HEK293 (cell line): ENCODE results near the gene WNT5B.

Experiments used
- BCL11A ChIP-seq: fragments of 450-650 bp; formaldehyde crosslinking; IDR thresholded peaks from 2 replicates; pipeline ENCODE4 v1.5.1; 2016; ENCODE audit warnings: low read depth, missing biosample characterization, missing genetic modification characterization
- KLF9 ChIP-seq: fragments of 450-650 bp; formaldehyde crosslinking; IDR thresholded peaks from 2 replicates; pipeline ENCODE4 v1.5.1; 2016; ENCODE audit warnings: missing biosample characterization, missing genetic modification characterization, low read depth
- SP2 ChIP-seq: fragments of 450-650 bp; formaldehyde crosslinking; IDR thresholded peaks from 2 replicates; pipeline ENCODE4 v1.5.1; 2016; ENCODE audit warnings: missing biosample characterization, missing genetic modification characterization
- ZNF133 ChIP-seq: fragments of 450-650 bp; formaldehyde crosslinking; IDR thresholded peaks from 2 replicates; pipeline ENCODE4 v1.5.1; 2016; ENCODE audit warnings: missing biosample characterization, missing genetic modification characterization
- ZNF138 ChIP-seq: fragments of 450-650 bp; formaldehyde crosslinking; IDR thresholded peaks from 2 replicates; pipeline ENCODE4 v1.5.1; 2016; ENCODE audit warnings: missing biosample characterization, missing genetic modification characterization, borderline replicate concordance
- ZNF16 ChIP-seq: fragments of 450-650 bp; formaldehyde crosslinking; IDR thresholded peaks from 2 replicates; pipeline ENCODE4 v1.5.1; 2016; ENCODE audit warnings: low read depth, missing biosample characterization, missing genetic modification characterization
- ZNF175 ChIP-seq: fragments of 450-650 bp; formaldehyde crosslinking; IDR thresholded peaks from 2 replicates; pipeline ENCODE4 v1.5.1; 2016; ENCODE audit warnings: missing biosample characterization, missing genetic modification characterization
- ZNF561 ChIP-seq: fragments of 450-650 bp; IDR thresholded peaks from 2 replicates; pipeline ENCODE4 v1.5.1; 2018; ENCODE audit warnings: missing biosample characterization, missing genetic modification characterization, borderline replicate concordance
- ZNF677 ChIP-seq: fragments of 450-650 bp; IDR thresholded peaks from 2 replicates; pipeline ENCODE4 v1.5.0; 2018; ENCODE audit warnings: missing biosample characterization, mild to moderate bottlenecking, missing genetic modification characterization, moderate library complexity
- TF ChIP-seq, protein P1 (sequence below): fragments of 450-650 bp; formaldehyde crosslinking; IDR thresholded peaks from 2 replicates; pipeline ENCODE4 v1.5.1; 2016; ENCODE audit warnings: missing biosample characterization, missing genetic modification characterization
- TF ChIP-seq, protein P2 (sequence below): fragments of 450-650 bp; formaldehyde crosslinking; IDR thresholded peaks from 2 replicates; pipeline ENCODE4 v1.5.1; 2016; ENCODE audit warnings: missing biosample characterization, missing genetic modification characterization
- TF ChIP-seq, protein P3 (sequence below): fragments of 450-650 bp; formaldehyde crosslinking; IDR thresholded peaks from 2 replicates; pipeline ENCODE4 v1.5.1; 2016; ENCODE audit warnings: missing biosample characterization, missing genetic modification characterization
- TF ChIP-seq, protein P4 (sequence below): fragments of 450-650 bp; formaldehyde crosslinking; IDR thresholded peaks from 2 replicates; pipeline ENCODE4 v1.5.1; 2017; ENCODE audit warnings: missing biosample characterization, missing genetic modification characterization

DNA sequence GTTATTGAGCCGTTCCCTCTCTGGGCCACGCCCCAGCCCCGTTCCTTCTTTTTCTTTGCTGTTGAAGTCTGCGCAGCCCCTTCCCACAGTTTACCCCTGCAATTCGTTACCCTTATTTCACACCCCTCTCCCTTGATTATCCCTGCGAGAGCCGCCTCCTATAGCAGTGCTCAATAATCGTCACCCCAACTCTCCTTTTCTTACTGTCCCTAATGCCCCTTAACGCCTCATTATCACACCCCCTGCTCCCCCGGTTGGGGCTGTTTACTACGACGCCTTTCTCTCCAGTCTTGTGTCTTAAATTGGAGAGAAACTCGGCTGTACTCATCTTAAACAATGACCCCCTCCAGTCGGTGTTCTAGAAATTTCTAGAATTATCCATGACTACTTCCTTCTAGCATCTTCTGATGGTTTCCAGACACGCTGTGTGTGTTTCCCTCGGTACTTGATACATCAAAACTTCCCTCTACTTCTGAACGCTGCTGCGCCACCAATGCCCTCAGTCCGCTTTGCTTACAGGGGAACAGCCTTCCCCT, 33.9 kb upstream of the WNT5B start:
- TF ChIP-seq ZNF175 (tag by site-specific recombination) (no peak), BCL11A (tag by site-specific recombination) (no peak), KLF9 (tag by site-specific recombination) (peak; percentile 74), ZNF16 (tag by site-specific recombination) (no peak), ZNF561 (tag by site-specific recombination) (no peak), ZNF138 (tag by site-specific recombination) (no peak), ZNF677 (tag by site-specific recombination) (no peak), ZNF133 (tag by site-specific recombination) (no peak), SP2 (no peak)
- TF ChIP-seq, protein P1, sequence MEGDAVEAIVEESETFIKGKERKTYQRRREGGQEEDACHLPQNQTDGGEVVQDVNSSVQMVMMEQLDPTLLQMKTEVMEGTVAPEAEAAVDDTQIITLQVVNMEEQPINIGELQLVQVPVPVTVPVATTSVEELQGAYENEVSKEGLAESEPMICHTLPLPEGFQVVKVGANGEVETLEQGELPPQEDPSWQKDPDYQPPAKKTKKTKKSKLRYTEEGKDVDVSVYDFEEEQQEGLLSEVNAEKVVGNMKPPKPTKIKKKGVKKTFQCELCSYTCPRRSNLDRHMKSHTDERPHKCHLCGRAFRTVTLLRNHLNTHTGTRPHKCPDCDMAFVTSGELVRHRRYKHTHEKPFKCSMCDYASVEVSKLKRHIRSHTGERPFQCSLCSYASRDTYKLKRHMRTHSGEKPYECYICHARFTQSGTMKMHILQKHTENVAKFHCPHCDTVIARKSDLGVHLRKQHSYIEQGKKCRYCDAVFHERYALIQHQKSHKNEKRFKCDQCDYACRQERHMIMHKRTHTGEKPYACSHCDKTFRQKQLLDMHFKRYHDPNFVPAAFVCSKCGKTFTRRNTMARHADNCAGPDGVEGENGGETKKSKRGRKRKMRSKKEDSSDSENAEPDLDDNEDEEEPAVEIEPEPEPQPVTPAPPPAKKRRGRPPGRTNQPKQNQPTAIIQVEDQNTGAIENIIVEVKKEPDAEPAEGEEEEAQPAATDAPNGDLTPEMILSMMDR (tag by site-specific recombination), result peak; percentile 66; the same call in 1 of the 2 replicates
- TF ChIP-seq, protein P2, sequence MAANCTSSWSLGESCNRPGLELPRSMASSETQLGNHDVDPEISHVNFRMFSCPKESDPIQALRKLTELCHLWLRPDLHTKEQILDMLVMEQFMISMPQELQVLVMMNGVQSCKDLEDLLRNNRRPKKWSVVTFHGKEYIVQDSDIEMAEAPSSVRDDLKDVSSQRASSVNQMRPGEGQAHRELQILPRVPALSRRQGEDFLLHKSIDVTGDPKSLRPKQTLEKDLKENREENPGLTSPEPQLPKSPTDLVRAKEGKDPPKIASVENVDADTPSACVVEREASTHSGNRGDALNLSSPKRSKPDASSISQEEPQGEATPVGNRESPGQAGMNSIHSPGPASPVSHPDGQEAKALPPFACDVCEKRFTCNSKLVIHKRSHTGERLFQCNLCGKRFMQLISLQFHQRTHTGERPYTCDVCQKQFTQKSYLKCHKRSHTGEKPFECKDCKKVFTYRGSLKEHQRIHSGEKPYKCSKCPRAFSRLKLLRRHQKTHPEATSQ, result no peak
- TF ChIP-seq, protein P3, sequence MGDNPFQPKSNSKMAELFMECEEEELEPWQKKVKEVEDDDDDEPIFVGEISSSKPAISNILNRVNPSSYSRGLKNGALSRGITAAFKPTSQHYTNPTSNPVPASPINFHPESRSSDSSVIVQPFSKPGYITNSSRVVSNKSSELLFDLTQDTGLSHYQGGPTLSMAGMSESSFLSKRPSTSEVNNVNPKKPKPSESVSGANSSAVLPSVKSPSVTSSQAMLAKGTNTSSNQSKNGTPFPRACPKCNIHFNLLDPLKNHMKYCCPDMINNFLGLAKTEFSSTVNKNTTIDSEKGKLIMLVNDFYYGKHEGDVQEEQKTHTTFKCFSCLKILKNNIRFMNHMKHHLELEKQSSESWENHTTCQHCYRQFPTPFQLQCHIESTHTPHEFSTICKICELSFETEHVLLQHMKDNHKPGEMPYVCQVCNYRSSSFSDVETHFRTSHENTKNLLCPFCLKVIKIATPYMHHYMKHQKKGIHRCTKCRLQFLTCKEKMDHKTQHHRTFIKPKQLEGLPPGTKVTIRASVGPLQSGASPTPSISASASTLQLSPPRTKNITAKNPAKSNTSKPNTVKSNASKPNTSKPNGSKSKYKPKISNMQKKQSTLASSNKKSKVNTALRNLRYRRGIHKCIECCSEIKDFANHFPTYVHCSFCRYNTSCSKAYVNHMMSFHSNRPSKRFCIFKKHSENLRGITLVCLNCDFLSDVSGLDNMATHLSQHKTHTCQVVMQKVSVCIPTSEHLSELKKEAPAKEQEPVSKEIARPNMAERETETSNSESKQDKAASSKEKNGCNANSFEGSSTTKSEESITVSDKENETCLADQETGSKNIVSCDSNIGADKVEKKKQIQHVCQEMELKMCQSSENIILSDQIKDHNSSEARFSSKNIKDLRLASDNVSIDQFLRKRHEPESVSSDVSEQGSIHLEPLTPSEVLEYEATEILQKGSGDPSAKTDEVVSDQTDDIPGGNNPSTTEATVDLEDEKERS (tag by site-specific recombination), result no peak
- TF ChIP-seq, protein P4, sequence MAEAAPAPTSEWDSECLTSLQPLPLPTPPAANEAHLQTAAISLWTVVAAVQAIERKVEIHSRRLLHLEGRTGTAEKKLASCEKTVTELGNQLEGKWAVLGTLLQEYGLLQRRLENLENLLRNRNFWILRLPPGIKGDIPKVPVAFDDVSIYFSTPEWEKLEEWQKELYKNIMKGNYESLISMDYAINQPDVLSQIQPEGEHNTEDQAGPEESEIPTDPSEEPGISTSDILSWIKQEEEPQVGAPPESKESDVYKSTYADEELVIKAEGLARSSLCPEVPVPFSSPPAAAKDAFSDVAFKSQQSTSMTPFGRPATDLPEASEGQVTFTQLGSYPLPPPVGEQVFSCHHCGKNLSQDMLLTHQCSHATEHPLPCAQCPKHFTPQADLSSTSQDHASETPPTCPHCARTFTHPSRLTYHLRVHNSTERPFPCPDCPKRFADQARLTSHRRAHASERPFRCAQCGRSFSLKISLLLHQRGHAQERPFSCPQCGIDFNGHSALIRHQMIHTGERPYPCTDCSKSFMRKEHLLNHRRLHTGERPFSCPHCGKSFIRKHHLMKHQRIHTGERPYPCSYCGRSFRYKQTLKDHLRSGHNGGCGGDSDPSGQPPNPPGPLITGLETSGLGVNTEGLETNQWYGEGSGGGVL (tag by site-specific recombination), result no peak
